A673 (cell line): ENCODE results near the gene ACAP2.

Experiments used
- CTCF ChIP-seq: fragments of 300-800, 200-600 bp; sonication (generic); conservative IDR thresholded peaks from 2 replicates; pipeline ENCODE4 v1.5.1; 2017; ENCODE audit warnings: low read depth, mild to moderate bottlenecking, antibody characterized with exemption, low read length, moderate library complexity, mixed read lengths
- EZH2 ChIP-seq: fragments of 200-600 bp; sonication (generic); IDR thresholded peaks from 2 replicates; pipeline ENCODE4 v1.6.1; 2017; ENCODE audit warnings: borderline replicate concordance, low read depth, mild to moderate bottlenecking, mixed read lengths, antibody characterized with exemption, low read length; ENCODE audit not compliant: poor library complexity, severe bottlenecking

DNA sequence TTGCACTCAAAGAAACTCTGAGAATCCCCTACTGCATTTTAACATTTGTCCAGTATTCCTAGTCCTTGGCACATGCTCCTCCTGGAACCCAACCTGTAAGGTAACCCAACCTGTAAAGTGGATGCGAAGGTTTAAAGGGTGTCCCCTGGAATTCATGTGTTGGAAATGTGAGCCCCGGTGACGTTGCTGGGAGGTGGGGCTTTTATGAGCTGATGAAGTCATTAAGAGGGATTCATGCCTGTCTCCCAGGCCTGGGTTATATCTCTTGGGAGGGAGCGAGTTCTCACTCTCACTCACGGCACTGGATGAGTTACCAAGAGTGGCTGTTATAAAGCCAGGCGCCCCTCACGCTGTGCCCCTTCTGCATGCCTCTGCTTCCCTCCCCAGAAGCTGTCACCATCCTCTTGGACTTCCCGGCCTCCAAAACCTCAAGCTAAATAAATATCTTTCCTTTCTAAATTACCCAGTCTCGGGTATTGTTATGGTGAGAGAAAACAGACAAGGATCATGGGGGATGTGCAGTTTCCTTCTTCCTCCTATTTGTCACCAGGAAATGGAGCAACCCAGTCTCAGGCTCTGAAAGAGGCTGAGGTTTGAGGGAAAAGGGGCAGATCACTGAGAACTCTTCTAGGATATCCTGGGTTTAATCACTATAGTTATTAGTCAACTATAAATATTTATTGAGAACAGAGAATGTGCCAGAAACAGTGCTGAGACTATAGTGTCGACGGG is 179.5 kb downstream of the ACAP2 start:
- TF ChIP-seq EZH2 = no peak
- TF ChIP-seq CTCF = no peak
